HL-60/S4 (cell line): ENCODE data around the gene YPEL3.

Experiments used
- in situ Hi-C: fragments of 300-500 bp; cut with MboI; formaldehyde crosslinking; loops from 2 replicates; pipeline ENCODE4 v1.14.3; 2022; ENCODE audit warnings: low sequenced_read_pairs

Gene YPEL3

GRCh38 chr16:30119428-30119827 lies 23.4 kb upstream of the YPEL3 start:
- in situ Hi-C loops = loop anchor here (10.0 to 25.0 kb wide), 2 partner anchors 293 to 515 kb away; partner anchors contain the start of gene ZNF771

DNA sequence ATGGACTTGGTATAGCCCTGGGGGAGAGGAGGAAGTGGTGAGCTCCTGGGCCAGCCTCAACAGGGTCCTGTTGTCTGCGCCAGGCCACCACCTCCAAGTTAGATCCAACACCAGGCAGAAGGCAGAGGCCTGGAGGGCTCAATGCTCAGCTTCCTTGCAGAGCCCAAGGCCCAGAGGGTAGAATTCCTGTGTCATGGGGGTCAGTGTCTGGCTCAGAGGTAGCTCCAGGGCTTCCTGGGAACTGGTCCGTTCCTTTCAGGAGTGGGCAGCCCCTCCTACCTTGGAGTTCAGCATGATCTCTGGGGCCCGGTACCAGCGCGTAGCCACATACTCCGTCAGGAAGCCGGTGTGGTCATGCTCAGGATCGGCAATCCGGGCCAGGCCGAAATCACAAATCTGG lies 21.8 kb upstream of the YPEL3 start:
- in situ Hi-C loops = loop anchor here (10.0 to 25.0 kb wide), 2 partner anchors 295 to 517 kb away; partner anchors contain the start of gene ZNF771

DNA sequence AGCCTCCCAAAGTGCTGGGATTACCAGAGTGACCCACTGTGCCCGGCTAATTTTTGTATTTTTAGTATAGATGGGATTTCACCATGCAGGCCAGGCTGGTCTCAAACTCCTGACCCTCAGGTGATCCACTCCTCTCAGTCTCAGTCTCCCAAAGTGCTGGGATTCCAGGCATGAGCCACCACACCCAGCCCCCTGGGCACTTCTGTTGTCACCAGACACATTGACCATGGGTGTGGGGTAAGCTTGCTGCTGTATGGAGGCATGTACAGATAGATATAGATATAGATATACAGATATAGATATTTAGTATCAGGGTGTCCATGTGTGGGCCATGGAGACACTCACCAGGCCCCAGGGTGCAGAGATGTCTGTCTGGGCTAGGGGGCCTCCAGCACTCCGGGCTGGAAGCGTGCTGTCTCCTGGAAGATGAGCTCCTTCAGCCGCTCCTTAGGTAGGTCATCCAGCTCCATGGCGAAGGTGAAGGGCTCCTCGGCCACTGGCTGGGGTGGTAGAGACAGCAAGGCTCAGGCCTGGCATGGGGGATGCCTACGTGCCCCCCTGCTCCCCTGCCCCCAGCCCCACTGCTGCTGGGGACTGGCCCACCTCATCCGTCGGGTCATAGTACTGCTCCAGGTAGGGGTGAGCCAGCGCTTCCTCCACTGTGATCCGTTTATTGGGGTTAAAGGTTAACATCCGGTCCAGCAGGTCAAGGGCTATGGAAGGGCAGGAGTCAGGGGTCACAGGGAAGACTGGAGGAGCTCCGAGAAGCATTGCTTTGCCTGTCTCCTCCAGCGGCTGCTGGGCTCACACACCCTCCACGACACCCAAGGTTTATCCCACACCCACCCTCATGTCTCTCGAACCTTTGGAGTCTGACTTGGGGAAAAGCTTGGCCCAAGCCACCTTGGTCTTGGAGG lies 20.5 kb upstream of the YPEL3 start:
- in situ Hi-C loops = loop anchor here (10.0 to 25.0 kb wide), 2 partner anchors 296 to 518 kb away; partner anchors contain the start of gene ZNF771

GRCh38 chr16:30115238-30115637 lies 19.2 kb upstream of the YPEL3 start:
- in situ Hi-C loops = loop anchor here (10.0 to 25.0 kb wide), 2 partner anchors 297 to 520 kb away; partner anchors contain the start of gene ZNF771

GRCh38 chr16:30114833-30115232 lies 18.8 kb upstream of the YPEL3 start:
- in situ Hi-C loops = loop anchor here (10.0 to 25.0 kb wide), 2 partner anchors 297 to 520 kb away; partner anchors contain the start of gene ZNF771

GRCh38 chr16:30114411-30114810 lies 18.4 kb upstream of the YPEL3 start:
- in situ Hi-C loops = loop anchor here (10.0 to 25.0 kb wide), 2 partner anchors 298 to 520 kb away; partner anchors contain the start of gene ZNF771

- in situ Hi-C loops = loop anchor here (10.0 to 25.0 kb wide), 2 partner anchors 298 to 521 kb away; partner anchors contain the start of gene ZNF771
These were observed 17.8 kb upstream of the YPEL3 start for GRCh38 chr16:30113711-30114333.

DNA sequence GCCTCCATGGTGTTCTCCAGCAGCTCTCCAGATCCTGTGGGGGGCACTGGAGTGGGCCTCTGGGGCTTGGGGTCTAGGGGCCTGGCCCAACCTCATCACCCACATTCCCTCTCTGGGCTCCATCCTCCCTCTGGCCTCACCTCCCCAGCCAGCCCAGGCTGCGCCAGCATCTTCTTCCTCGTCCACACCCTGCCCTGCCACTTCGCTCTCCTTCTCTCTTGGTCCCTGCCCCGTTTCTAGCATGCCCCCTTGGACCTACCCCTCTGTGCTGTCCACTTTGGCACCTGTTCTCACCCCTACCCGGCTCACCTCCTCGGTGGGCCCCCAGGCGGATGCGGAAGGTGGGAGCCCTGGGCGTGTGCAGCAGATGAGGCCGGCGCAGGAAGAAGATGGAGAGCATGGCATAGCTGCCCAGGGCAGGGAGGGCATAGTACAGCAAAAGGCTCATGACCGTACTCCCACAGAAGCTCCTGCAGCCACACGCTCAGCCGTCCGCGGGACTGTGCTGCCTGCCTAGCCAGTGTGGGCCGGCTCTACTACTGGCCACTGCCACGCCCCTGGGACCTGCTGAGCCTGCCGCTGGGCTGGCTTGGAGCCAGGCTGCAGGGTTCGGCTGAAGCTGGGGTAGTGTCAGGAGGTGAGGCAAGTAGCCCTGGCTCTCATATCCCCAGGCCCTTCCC lies 17.2 kb upstream of the YPEL3 start, which contains the start of gene GDPD3:
Gene GDPD3, minus strand, starts transcription at position 507 of the 680 bp plus-strand sequence. Its CDS starts 59 bp downstream, at position 448.
- in situ Hi-C loops = loop anchor here (10.0 to 25.0 kb wide), 2 partner anchors 299 to 522 kb away; partner anchors contain the start of gene ZNF771

- in situ Hi-C loops = loop anchor here (10.0 to 25.0 kb wide), 2 partner anchors 300 to 522 kb away; partner anchors contain the start of gene ZNF771
These were observed 16.4 kb upstream of the YPEL3 start for GRCh38 chr16:30112197-30113030.

DNA sequence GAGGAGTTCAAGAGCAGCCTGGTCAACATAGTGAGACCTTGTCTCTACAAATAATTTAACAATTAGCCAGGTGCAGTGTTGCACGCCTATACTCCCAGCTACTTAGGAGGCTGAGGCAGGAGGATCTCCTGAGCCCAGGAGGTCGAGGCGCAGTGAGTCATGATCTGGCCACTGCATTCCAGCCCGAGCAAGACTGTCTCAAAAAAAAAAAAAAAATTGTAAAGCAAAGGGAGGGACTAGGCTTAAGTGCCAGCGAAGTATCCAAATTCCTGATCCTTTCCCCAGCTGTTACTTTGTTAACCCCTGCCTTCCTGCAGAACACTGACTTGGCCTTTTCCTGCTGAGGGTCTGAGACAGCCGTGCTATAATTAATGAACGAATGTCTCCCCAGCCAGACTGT lies 14.6 kb upstream of the YPEL3 start:
- in situ Hi-C loops = loop anchor here (10.0 to 25.0 kb wide), 2 partner anchors 302 to 524 kb away; partner anchors contain the start of gene ZNF771

- in situ Hi-C loops = loop anchor here (25.0 kb wide), 1 partner anchor 304 kb away; the partner anchor contains the start of gene ZNF771
These were observed 12.2 kb upstream of the YPEL3 start for GRCh38 chr16:30108059-30108850.

DNA sequence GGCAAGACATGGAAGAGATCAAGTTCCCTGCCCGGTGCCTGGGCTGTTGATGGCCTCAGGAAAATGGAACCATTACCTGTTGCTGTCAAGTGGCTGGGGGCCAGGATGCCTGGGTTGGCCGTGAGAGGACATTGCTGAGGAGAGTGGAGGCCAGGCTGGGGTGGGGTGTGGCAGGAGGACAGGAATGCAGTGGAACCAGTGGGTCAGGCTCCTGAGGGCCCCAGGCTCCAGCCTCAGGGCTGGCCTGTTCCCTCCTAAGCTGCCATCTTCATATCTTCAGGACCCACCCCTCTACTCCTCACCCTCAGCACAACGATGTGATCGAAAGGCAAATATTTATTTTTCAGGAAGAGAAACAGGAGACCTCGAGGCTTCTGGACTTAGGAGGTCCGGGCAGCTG lies 8.5 kb upstream of the YPEL3 start:
- in situ Hi-C loops = loop anchor here (25.0 kb wide), 1 partner anchor 308 kb away; the partner anchor contains the start of gene ZNF771

GRCh38 chr16:30104090-30104489 lies 8.1 kb upstream of the YPEL3 start:
- in situ Hi-C loops = loop anchor here (25.0 kb wide), 1 partner anchor 308 kb away; the partner anchor contains the start of gene ZNF771

DNA sequence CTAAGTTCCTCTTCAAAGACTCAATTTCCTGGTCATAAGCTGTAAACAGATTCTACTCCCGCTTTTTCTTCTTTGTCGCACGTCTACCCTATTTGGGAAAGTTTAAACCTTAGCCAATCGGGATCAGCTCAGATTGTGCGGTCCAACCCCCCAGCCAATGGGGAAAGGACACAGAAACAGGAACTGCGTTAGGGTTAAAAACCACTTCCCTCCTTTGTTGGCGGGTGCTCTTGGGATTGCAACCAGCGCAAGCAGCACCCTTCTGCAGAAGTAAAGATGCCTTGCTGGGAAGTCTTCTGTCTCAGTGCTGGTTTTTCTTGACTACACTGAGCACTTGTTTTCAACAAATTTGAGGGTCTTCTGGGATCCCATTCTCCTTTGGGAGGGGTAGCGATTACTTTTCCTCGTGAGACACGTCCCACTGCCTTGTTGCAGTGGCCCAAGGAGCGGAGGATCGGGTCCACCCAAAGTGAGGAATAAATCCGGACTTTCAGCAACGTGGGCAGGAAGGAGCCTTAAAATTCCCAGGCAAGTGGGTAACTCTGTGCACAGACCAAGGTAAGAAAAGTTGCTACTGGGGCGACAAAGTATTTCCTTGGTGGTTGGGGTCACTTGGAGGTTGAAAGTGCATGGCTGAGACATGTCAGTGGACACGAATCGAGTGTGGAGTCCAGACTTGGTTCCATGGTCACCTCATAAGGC lies 1.0 kb upstream of the YPEL3 start:
- in situ Hi-C loops = no loop called here

- in situ Hi-C loops = no loop called here
These were observed 591 bp downstream of the YPEL3 start for GRCh38 chr16:30095166-30096078.

GRCh38 chr16:30094541-30095165 lies 1.4 kb downstream of the YPEL3 start:
- in situ Hi-C loops = no loop called here
